Measurements from ENCODE around the gene CHTOP. TPM values are rescaled to one million over a fixed set of nuclear protein-coding genes. Genes with fewer than 3 reads are reported as not detected.

The CHTOP gene
- total and polyA plus RNA-seq, 2 donors = 53.8 to 63.9 TPM

DNA sequence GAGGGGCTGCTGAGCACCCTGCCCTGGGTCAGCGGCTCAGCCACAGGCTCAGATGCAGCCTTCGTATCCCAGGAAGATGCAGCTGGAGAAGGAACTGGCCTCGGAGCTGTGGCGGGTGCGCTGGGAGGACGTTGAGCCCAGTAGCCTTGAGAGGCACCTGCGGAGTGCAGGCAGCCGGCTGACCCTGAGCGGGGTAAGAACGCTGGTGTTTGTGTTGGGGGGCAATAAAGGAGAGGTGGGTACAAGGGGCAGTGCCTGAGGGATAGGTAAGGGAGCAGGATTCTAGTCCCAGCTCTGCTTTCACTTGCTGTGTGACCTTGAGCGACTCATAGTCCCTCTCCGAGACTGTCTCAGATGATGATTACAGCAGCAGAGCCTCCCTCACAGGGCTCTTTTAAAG, 51.0 kb downstream of the CHTOP start:
- Histone ChIP-seq H3K36me3 (ENCODE audit: insufficient read depth) (no peaks in the 10 kb centered on the region), H3K4me1 (ENCODE audit: insufficient read depth) (no peaks in the 10 kb centered on the region), H3K4me3 (ENCODE audit: low read depth, low read length) (no peak overlapping the region), H3K27ac (ENCODE audit: low read depth) (no peak overlapping the region)
- no peak for DNase-seq (ENCODE audit: extremely low spot score)
- WGBS = 87% methylated on average over 12 of the region's 12 CpGs

- no peak overlapping the region for H3K4me3 ChIP-seq (ENCODE audit: low read depth, low read length)
- 74% methylated on average over 11 of the region's 11 CpGs for WGBS
- H3K4me1 ChIP-seq (ENCODE audit: insufficient read depth) = no peaks in the 10 kb centered on the region
- no peaks in the 10 kb centered on the region for H3K36me3 ChIP-seq (ENCODE audit: insufficient read depth)
- DNase-seq (ENCODE audit: extremely low spot score) = no peak
- H3K27ac ChIP-seq (ENCODE audit: low read depth) = no peak overlapping the region
Measured at GRCh38 chr1:153685544-153686340, 51.9 kb downstream of the CHTOP start.

DNA sequence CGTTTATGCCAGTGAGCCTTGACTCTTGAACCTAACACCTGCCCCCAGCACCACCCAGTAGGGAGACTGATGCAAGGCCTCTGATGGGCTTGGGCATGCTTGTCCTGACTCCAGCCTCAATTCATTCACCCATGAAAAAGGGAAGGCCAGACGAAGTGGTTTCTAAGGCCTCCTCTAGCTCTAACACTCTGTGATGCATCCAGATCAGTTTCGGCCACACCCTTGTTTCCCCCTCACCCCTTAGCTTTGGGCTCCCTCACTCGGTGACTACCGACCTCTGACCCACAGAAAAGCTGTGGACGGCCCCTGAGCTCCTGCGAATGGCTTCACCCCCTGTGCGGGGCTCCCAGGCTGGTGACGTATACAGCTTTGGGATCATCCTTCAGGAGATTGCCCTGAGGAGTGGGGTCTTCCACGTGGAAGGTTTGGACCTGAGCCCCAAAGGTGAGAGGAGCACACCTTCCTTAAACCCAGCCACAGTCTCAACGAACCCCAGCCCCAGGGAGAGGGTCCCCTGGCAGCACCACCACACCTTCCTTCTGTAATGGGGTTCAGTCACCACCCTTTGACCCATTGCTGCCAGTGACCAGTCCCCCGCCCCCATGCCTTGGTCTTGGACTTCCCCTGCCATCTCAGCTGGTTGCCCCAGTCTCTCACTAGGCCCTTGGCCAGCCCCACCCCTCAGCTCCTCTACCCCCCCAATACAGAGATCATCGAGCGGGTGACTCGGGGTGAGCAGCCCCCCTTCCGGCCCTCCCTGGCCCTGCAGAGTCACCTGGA, 53.7 kb downstream of the CHTOP start:
- 85% methylated on average over 16 of the region's 16 CpGs for WGBS
- Histone ChIP-seq H3K27ac (ENCODE audit: low read depth) (no peak overlapping the region), H3K4me1 (ENCODE audit: insufficient read depth) (no peaks in the 10 kb centered on the region), H3K36me3 (ENCODE audit: insufficient read depth) (no peaks in the 10 kb centered on the region), H3K4me3 (ENCODE audit: low read depth, low read length) (no peak overlapping the region)
- no peak for DNase-seq (ENCODE audit: extremely low spot score)

- no peaks in the 10 kb centered on the region for H3K36me3 ChIP-seq (ENCODE audit: insufficient read depth)
- H3K4me1 ChIP-seq (ENCODE audit: insufficient read depth) = no peaks in the 10 kb centered on the region
- DNase-seq (ENCODE audit: extremely low spot score) = no peak
- WGBS = 80% methylated on average over 7 of the region's 7 CpGs
- H3K4me3 ChIP-seq (ENCODE audit: low read depth, low read length) = no peak overlapping the region
- H3K27ac ChIP-seq (ENCODE audit: low read depth) = no peak overlapping the region
Measured at GRCh38 chr1:153688276-153688675, 54.4 kb downstream of the CHTOP start.

GRCh38 chr1:153688736-153689328, 55.0 kb downstream of the CHTOP start:
- Histone ChIP-seq H3K27ac (ENCODE audit: low read depth) (no peak overlapping the region), H3K36me3 (ENCODE audit: insufficient read depth) (no peaks in the 10 kb centered on the region), H3K4me1 (ENCODE audit: insufficient read depth) (no peaks in the 10 kb centered on the region), H3K4me3 (ENCODE audit: low read depth, low read length) (no peak overlapping the region)
- no peak for DNase-seq (ENCODE audit: extremely low spot score)
- 89% methylated on average over 18 of the region's 18 CpGs for WGBS

- no peaks in the 10 kb centered on the region for H3K36me3 ChIP-seq (ENCODE audit: insufficient read depth)
- H3K4me3 ChIP-seq (ENCODE audit: low read depth, low read length) = no peak overlapping the region
- no peak overlapping the region for H3K27ac ChIP-seq (ENCODE audit: low read depth)
- no peak for DNase-seq (ENCODE audit: extremely low spot score)
- no peaks in the 10 kb centered on the region for H3K4me1 ChIP-seq (ENCODE audit: insufficient read depth)
- WGBS = 79% methylated on average over 4 of the region's 4 CpGs
Measured at GRCh38 chr1:153693466-153693865, 59.6 kb downstream of the CHTOP start.

Small RNA genes lying within 50 kb of the gene (small RNA-seq; reads per million reads assigned to genes)
- not detected for gene MIR8083

Other genes starting within 250 kb of the CHTOP start
- 16.5 TPM for gene S100A8, start 243.0 kb upstream of the CHTOP start, total RNA-seq
- 128 TPM for gene S100A8, start 243.0 kb upstream of the CHTOP start, polyA plus RNA-seq
- gene S100A7A, start 217.5 kb upstream of the CHTOP start, total RNA-seq = not detected
- gene S100A7A, start 217.5 kb upstream of the CHTOP start, polyA plus RNA-seq = not detected
- gene S100A7, start 173.4 kb upstream of the CHTOP start, total RNA-seq = not detected
- gene S100A7, start 173.4 kb upstream of the CHTOP start, polyA plus RNA-seq = not detected
- gene S100A6, start 98.1 kb upstream of the CHTOP start, total RNA-seq = 322 TPM
- gene S100A6, start 98.1 kb upstream of the CHTOP start, polyA plus RNA-seq = 1,706 TPM
- gene S100A5, start 93.1 kb upstream of the CHTOP start, total RNA-seq = not detected
- gene S100A5, start 93.1 kb upstream of the CHTOP start, polyA plus RNA-seq = 0.42 TPM
- 113 TPM for gene S100A4, start 88.3 kb upstream of the CHTOP start, total RNA-seq
- 440 TPM for gene S100A4, start 88.3 kb upstream of the CHTOP start, polyA plus RNA-seq
- gene S100A3, start 84.8 kb upstream of the CHTOP start, total RNA-seq = not detected
- gene S100A3, start 84.8 kb upstream of the CHTOP start, polyA plus RNA-seq = 5.2 TPM
- 26.2 TPM for gene S100A2, start 68.2 kb upstream of the CHTOP start, total RNA-seq
- gene S100A2, start 68.2 kb upstream of the CHTOP start, polyA plus RNA-seq = 91.2 TPM
- gene S100A16, start 20.9 kb upstream of the CHTOP start, total RNA-seq = 51.3 TPM
- gene S100A16, start 20.9 kb upstream of the CHTOP start, polyA plus RNA-seq = 83.8 TPM
- 8.1 TPM for gene S100A14, start 17.7 kb upstream of the CHTOP start, total RNA-seq
- 7.1 TPM for gene S100A14, start 17.7 kb upstream of the CHTOP start, polyA plus RNA-seq
- 35.6 TPM for gene S100A13, start 6.6 kb upstream of the CHTOP start, total RNA-seq
- 193 TPM for gene S100A13, start 6.6 kb upstream of the CHTOP start, polyA plus RNA-seq
- gene S100A1, start 5.6 kb upstream of the CHTOP start, total RNA-seq = not detected
- gene S100A1, start 5.6 kb upstream of the CHTOP start, polyA plus RNA-seq = 3.0 TPM
- gene SNAPIN, start 24.6 kb downstream of the CHTOP start, total RNA-seq = 36.9 TPM
- 55.9 TPM for gene SNAPIN, start 24.6 kb downstream of the CHTOP start, polyA plus RNA-seq
- gene ILF2, start 36.9 kb downstream of the CHTOP start, total RNA-seq = 132 TPM
- 77.2 TPM for gene ILF2, start 36.9 kb downstream of the CHTOP start, polyA plus RNA-seq
- 9.5 TPM for gene NPR1, start 44.6 kb downstream of the CHTOP start, total RNA-seq
- 31.6 TPM for gene NPR1, start 44.6 kb downstream of the CHTOP start, polyA plus RNA-seq
- 44.0 TPM for gene INTS3, start 94.0 kb downstream of the CHTOP start, total RNA-seq
- 35.9 TPM for gene INTS3, start 94.0 kb downstream of the CHTOP start, polyA plus RNA-seq
- gene SLC27A3, start 141.3 kb downstream of the CHTOP start, total RNA-seq = 20.7 TPM
- 41.0 TPM for gene SLC27A3, start 141.3 kb downstream of the CHTOP start, polyA plus RNA-seq

All from urinary bladder (tissue), 4 donors.